Keratinocyte (primary cell): ENCODE data around the gene TMEM167A. TPM values are rescaled to one million over a fixed set of nuclear protein-coding genes. Genes with fewer than 3 reads are reported as not detected.

ENCODE experiments used
- DNase-seq: peaks from one replicate; pipeline ENCODE4 v3.0.0-alpha.2; 2011; ENCODE audit warnings: low read depth, missing footprints, low spot score
- FAIRE-seq: peaks from 2 replicates; lab custom pipeline; 2011; peaks lifted over from hg19 to GRCh38; lab: Jason Lieb, UNC
- H2AFZ ChIP-seq: 2 replicates; pipeline ENCODE4 v1.6.0; 2012; ENCODE audit warnings: low read length, control low read depth, inconsistent platforms; ENCODE audit not compliant: control insufficient read depth
- H3K27ac ChIP-seq: 2 replicates; pipeline ENCODE4 v1.5.1; 2011; ENCODE audit warnings: low read length; ENCODE audit not compliant: control insufficient read depth, insufficient read depth
- H3K27me3 ChIP-seq: 3 replicates; pipeline ENCODE4 v1.6.0; 2011; ENCODE audit warnings: low read length; ENCODE audit not compliant: control insufficient read depth, insufficient read depth; ENCODE audit errors: extremely low read depth
- H3K36me3 ChIP-seq, 2 experiments: 2 replicates in 1 of 2; 3 replicates in 1 of 2; pipeline ENCODE4 v1.5.1; 2011; ENCODE audit warnings: low read length in 2 of 2, mild to moderate bottlenecking in 1 of 2; ENCODE audit not compliant: control insufficient read depth in 2 of 2, insufficient read depth in 2 of 2; ENCODE audit errors: extremely low read depth in 1 of 2
- H3K4me1 ChIP-seq: 3 replicates; pipeline ENCODE4 v1.5.1; 2011; ENCODE audit warnings: low read length; ENCODE audit not compliant: control insufficient read depth, insufficient read depth; ENCODE audit errors: extremely low read depth
- H3K4me2 ChIP-seq: 3 replicates; pipeline ENCODE4 v1.6.0; 2011; ENCODE audit warnings: low read depth, low read length; ENCODE audit not compliant: control insufficient read depth, insufficient read depth; ENCODE audit errors: extremely low read depth
- H3K4me3 ChIP-seq, 3 experiments: fragments of 200-600 bp in 1 of 3; sonication (generic) in 1 of 3; 2 replicates in 2 of 3; 3 replicates in 1 of 3; pipeline ENCODE4 v1.5.1; 2011 to 2016; ENCODE audit warnings: low read length in 3 of 3, mild to moderate bottlenecking in 3 of 3, control low read depth in 2 of 3, inconsistent platforms in 1 of 3, low read depth in 1 of 3, mixed read lengths in 1 of 3, mixed run types in 1 of 3, moderate library complexity in 1 of 3; ENCODE audit not compliant: control insufficient read depth in 2 of 3, insufficient read depth in 2 of 3; ENCODE audit errors: extremely low read depth in 1 of 3
- H3K79me2 ChIP-seq: 2 replicates; pipeline ENCODE4 v1.6.0; 2012; ENCODE audit warnings: low read length; ENCODE audit not compliant: control insufficient read depth, insufficient read depth
- H3K9ac ChIP-seq: 3 replicates; pipeline ENCODE4 v1.6.0; 2011; ENCODE audit warnings: low read length; ENCODE audit not compliant: control insufficient read depth, insufficient read depth; ENCODE audit errors: extremely low read depth
- H3K9me1 ChIP-seq: 3 replicates; pipeline ENCODE4 v1.6.0; 2011; ENCODE audit warnings: low read length; ENCODE audit not compliant: control insufficient read depth, insufficient read depth; ENCODE audit errors: extremely low read depth
- H3K9me3 ChIP-seq: 2 replicates; pipeline ENCODE4 v1.5.1; 2012; ENCODE audit warnings: low read depth, low read length; ENCODE audit not compliant: control insufficient read depth
- H4K20me1 ChIP-seq: 3 replicates; pipeline ENCODE4 v1.6.0; 2011; ENCODE audit warnings: low read length; ENCODE audit not compliant: control insufficient read depth, insufficient read depth; ENCODE audit errors: extremely low read depth
- CTCF ChIP-seq, 3 experiments: IDR thresholded peaks in 1 of 3; conservative IDR thresholded peaks in 1 of 3; optimal IDR thresholded peaks in 1 of 3; 2 replicates in 2 of 3; 3 replicates in 1 of 3; pipeline versions ENCODE3 to v1.5.1; 2011; ENCODE audit warnings: low read length in 3 of 3, mild to moderate bottlenecking in 3 of 3, moderate library complexity in 2 of 3, control low read depth in 1 of 3, inconsistent platforms in 1 of 3; ENCODE audit not compliant: insufficient read depth in 2 of 3; ENCODE audit errors: extremely low read depth in 1 of 3
- EZH2 ChIP-seq: IDR thresholded peaks from one replicate; pipeline ENCODE4 v1.6.1; 2012; ENCODE audit warnings: inconsistent platforms, mild to moderate bottlenecking, low read length, moderate library complexity
- dilution Hi-C: fragments of 300-500 bp; cut with MboI; formaldehyde crosslinking; loops from one replicate; pipeline ENCODE4 v1.7.0; 2020; ENCODE audit warnings: low sequenced_read_pairs; ENCODE audit not compliant: extremely low pct_ligation_motif_present
- polyA plus RNA-seq, 5 experiments: library from polyadenylated mRNA; depleted of rRNA in 3 of 5; stranded (reverse) in 3 of 5; stranded (forward) in 1 of 5; unstranded in 1 of 5; fragments of >200 nt; gene quantifications; 1 replicate in 1 of 5; 2 replicates in 3 of 5; 3 replicates in 1 of 5; pipeline versions ENCODE4 v1.2.1 to v1.2.3, GENCODE V29; 2011 to 2012; ENCODE audit warnings: missing spikeins in 2 of 5, low read depth in 1 of 5, low replicate concordance in 1 of 5

The TMEM167A gene
- polyA plus RNA-seq, 1 donor (not counting 4 experiments of a cell fraction or from before 2014, with no cell fraction given), result 97.6 TPM

- peak; percentile 60 for FAIRE-seq
- dilution Hi-C loops, result no loop called here
- peak overlapping the region; percentile 76 to 94 (median 78) for H3K4me3 ChIP-seq
- no peaks in the 10 kb centered on the region for H3K9me3 ChIP-seq
- no peaks in the 10 kb centered on the region for H3K27me3 ChIP-seq
- DNase-seq, result no peak
- peaks cover 13% of the 10 kb centered on the region for H3K4me1 ChIP-seq
- no peaks in the 10 kb centered on the region for H4K20me1 ChIP-seq
- peaks cover 56% of the 10 kb centered on the region for H3K79me2 ChIP-seq
- H3K27ac ChIP-seq, result peak overlapping the region; percentile 95
- TF ChIP-seq EZH2 (no peak), CTCF (optimal IDR thresholded peaks at IDR 0.05 in 1 of 3, IDR thresholded peaks at IDR 0.05 in 1 of 3, conservative IDR thresholded peaks at IDR 0.05 in 1 of 3; ENCODE audit: extremely low read depth in 1 of 3, insufficient read depth in 2 of 3, low read length in 3 of 3) (no peak)
- no peaks in the 10 kb centered on the region for H3K9me1 ChIP-seq
- H3K36me3 ChIP-seq, result peaks cover 0 to 2% of the 10 kb centered on the region in 2 experiments
- H3K9ac ChIP-seq, result peak overlapping the region; percentile 93
- peak overlapping the region; percentile 65 for H2AFZ ChIP-seq
- H3K4me2 ChIP-seq, result peak overlapping the region; percentile 97
Observed at GRCh38 chr5:83077662-83078261, 568 bp upstream of the TMEM167A start.

- Histone ChIP-seq H3K27me3 (no peaks in the 10 kb centered on the region), H3K79me2 (peaks cover 91% of the 10 kb centered on the region), H3K9me1 (no peaks in the 10 kb centered on the region), H3K4me2 (no peak overlapping the region), H3K27ac (no peak overlapping the region), H3K9ac (no peak overlapping the region), H3K36me3 (peaks cover 0 to 2% of the 10 kb centered on the region in 2 experiments), H3K9me3 (no peaks in the 10 kb centered on the region), H3K4me3 (no peak overlapping the region), H4K20me1 (no peaks in the 10 kb centered on the region), H3K4me1 (peaks cover 8% of the 10 kb centered on the region), H2AFZ (no peak overlapping the region)
- FAIRE-seq, result no peak
- TF ChIP-seq EZH2, result no peak
- dilution Hi-C loops, result no loop called here
- DNase-seq, result no peak
Observed at GRCh38 chr5:83072966-83073365, 4.2 kb downstream of the TMEM167A start.
